ENCODE data around the gene DBH.
"Not testable (repeated sequence)": the region's sequence is repeated elsewhere in the genome, so short reads cannot be mapped to it uniquely, and the experiment has no call there.

DBH gene

GRCh38 chr9:133672503-133673257, 36.5 kb downstream of the DBH start:
- no peak overlapping the region for H3K27ac ChIP-seq (ENCODE audit: low read length)
- no peak for DNase-seq
- no peak overlapping the region for H2AFZ ChIP-seq (ENCODE audit: low read depth, low read length)
- no peaks in the 10 kb centered on the region for H3K4me1 ChIP-seq (ENCODE audit: insufficient read depth, low read length)
- H3K4me2 ChIP-seq (ENCODE audit: insufficient read depth, low read length): no peak overlapping the region
- no peaks in the 10 kb centered on the region for H4K20me1 ChIP-seq (ENCODE audit: insufficient read depth, low read length)
- no peak overlapping the region for H3K4me3 ChIP-seq (ENCODE audit: low read depth in 1 of 2, low read length in 2 of 2)
- H3K9ac ChIP-seq (ENCODE audit: low read depth, low read length): no peak overlapping the region
- no peak for ATAC-seq (ENCODE audit: insufficient read depth, low read depth)
- no peaks in the 10 kb centered on the region for H3K9me3 ChIP-seq (ENCODE audit: insufficient read depth, low read length, severe bottlenecking)
- H3K36me3 ChIP-seq (ENCODE audit: insufficient read depth, low read length): no peaks in the 10 kb centered on the region
- TF ChIP-seq, protein P1, sequence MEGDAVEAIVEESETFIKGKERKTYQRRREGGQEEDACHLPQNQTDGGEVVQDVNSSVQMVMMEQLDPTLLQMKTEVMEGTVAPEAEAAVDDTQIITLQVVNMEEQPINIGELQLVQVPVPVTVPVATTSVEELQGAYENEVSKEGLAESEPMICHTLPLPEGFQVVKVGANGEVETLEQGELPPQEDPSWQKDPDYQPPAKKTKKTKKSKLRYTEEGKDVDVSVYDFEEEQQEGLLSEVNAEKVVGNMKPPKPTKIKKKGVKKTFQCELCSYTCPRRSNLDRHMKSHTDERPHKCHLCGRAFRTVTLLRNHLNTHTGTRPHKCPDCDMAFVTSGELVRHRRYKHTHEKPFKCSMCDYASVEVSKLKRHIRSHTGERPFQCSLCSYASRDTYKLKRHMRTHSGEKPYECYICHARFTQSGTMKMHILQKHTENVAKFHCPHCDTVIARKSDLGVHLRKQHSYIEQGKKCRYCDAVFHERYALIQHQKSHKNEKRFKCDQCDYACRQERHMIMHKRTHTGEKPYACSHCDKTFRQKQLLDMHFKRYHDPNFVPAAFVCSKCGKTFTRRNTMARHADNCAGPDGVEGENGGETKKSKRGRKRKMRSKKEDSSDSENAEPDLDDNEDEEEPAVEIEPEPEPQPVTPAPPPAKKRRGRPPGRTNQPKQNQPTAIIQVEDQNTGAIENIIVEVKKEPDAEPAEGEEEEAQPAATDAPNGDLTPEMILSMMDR (IDR thresholded peaks at IDR 0.05; ENCODE audit: borderline replicate concordance, extremely low read depth, low read length, poor library complexity, severe bottlenecking): no peak
- no peak for TF ChIP-seq EZH2 (IDR thresholded peaks at IDR 0.05; ENCODE audit: borderline replicate concordance, low read depth, low read length, severe bottlenecking)
- H3K27me3 ChIP-seq (ENCODE audit: insufficient read depth, low read length, poor library complexity): no peaks in the 10 kb centered on the region
- H3K79me2 ChIP-seq (ENCODE audit: insufficient read depth, low read length): no peaks in the 10 kb centered on the region

DNA sequence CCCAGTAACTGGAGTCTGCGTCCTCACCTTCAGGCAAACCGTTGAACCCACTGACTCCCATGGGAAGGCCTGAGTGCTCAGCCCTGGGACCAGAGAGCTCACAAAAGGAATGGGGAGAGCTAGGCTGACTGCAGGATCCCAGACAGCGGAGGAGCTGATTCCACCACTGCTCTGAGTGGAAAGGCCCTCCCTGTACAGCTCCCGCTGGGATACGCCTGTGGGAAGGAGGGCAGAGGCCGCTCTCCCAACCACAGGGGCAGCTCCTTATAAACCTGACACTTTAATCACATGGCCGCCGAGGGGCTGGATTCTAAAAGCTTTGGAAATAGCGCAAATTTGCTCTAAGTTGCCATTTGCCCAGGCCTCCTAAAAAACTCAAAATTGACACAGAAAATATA, 37.1 kb downstream of the DBH start:
- no peak overlapping the region for H3K27ac ChIP-seq (ENCODE audit: low read length)
- no peaks in the 10 kb centered on the region for H4K20me1 ChIP-seq (ENCODE audit: insufficient read depth, low read length)
- H3K4me2 ChIP-seq (ENCODE audit: insufficient read depth, low read length): no peak overlapping the region
- H3K36me3 ChIP-seq (ENCODE audit: insufficient read depth, low read length): no peaks in the 10 kb centered on the region
- no peaks in the 10 kb centered on the region for H3K4me1 ChIP-seq (ENCODE audit: insufficient read depth, low read length)
- no peak for ATAC-seq (ENCODE audit: insufficient read depth, low read depth)
- no peak for DNase-seq
- no peak overlapping the region for H2AFZ ChIP-seq (ENCODE audit: low read depth, low read length)
- H3K9me3 ChIP-seq (ENCODE audit: insufficient read depth, low read length, severe bottlenecking): no peaks in the 10 kb centered on the region
- no peaks in the 10 kb centered on the region for H3K79me2 ChIP-seq (ENCODE audit: insufficient read depth, low read length)
- no peak overlapping the region for H3K4me3 ChIP-seq (ENCODE audit: low read depth in 1 of 2, low read length in 2 of 2)
- no peak overlapping the region for H3K9ac ChIP-seq (ENCODE audit: low read depth, low read length)
- no peaks in the 10 kb centered on the region for H3K27me3 ChIP-seq (ENCODE audit: insufficient read depth, low read length, poor library complexity)
- TF ChIP-seq EZH2 (IDR thresholded peaks at IDR 0.05; ENCODE audit: borderline replicate concordance, low read depth, low read length, severe bottlenecking): no peak
- TF ChIP-seq, protein P1 (IDR thresholded peaks at IDR 0.05; ENCODE audit: borderline replicate concordance, extremely low read depth, low read length, poor library complexity, severe bottlenecking): no peak

- no peaks in the 10 kb centered on the region for H3K4me1 ChIP-seq (ENCODE audit: insufficient read depth, low read length)
Measured at GRCh38 chr9:133674091-133674490, 37.9 kb downstream of the DBH start.

GRCh38 chr9:133675796-133676195, 39.6 kb downstream of the DBH start:
- not testable (repeated sequence) for H3K4me3 ChIP-seq (ENCODE audit: low read depth in 1 of 2, low read length in 2 of 2); DNase-seq; H3K27ac ChIP-seq (ENCODE audit: low read length); H3K9me3 ChIP-seq (ENCODE audit: insufficient read depth, low read length, severe bottlenecking); H4K20me1 ChIP-seq (ENCODE audit: insufficient read depth, low read length); H3K27me3 ChIP-seq (ENCODE audit: insufficient read depth, low read length, poor library complexity); H3K4me2 ChIP-seq (ENCODE audit: insufficient read depth, low read length); H3K36me3 ChIP-seq (ENCODE audit: insufficient read depth, low read length); H3K9ac ChIP-seq (ENCODE audit: low read depth, low read length); H3K4me1 ChIP-seq (ENCODE audit: insufficient read depth, low read length); H2AFZ ChIP-seq (ENCODE audit: low read depth, low read length); ATAC-seq (ENCODE audit: insufficient read depth, low read depth); H3K79me2 ChIP-seq (ENCODE audit: insufficient read depth, low read length)

More at GRCh38 chr9:133674091-133674490, 37.9 kb downstream of the DBH start:
- H3K36me3 ChIP-seq (ENCODE audit: insufficient read depth, low read length): no peaks in the 10 kb centered on the region
- TF ChIP-seq EZH2 (IDR thresholded peaks at IDR 0.05; ENCODE audit: borderline replicate concordance, low read depth, low read length, severe bottlenecking): no peak
- TF ChIP-seq, protein P1 (IDR thresholded peaks at IDR 0.05; ENCODE audit: borderline replicate concordance, extremely low read depth, low read length, poor library complexity, severe bottlenecking): no peak
- H3K4me3 ChIP-seq (ENCODE audit: low read depth in 1 of 2, low read length in 2 of 2): no peak overlapping the region
- H2AFZ ChIP-seq (ENCODE audit: low read depth, low read length): no peak overlapping the region
- H3K9me3 ChIP-seq (ENCODE audit: insufficient read depth, low read length, severe bottlenecking): no peaks in the 10 kb centered on the region
- no peak for ATAC-seq (ENCODE audit: insufficient read depth, low read depth)
- H3K27me3 ChIP-seq (ENCODE audit: insufficient read depth, low read length, poor library complexity): no peaks in the 10 kb centered on the region
- no peaks in the 10 kb centered on the region for H4K20me1 ChIP-seq (ENCODE audit: insufficient read depth, low read length)
- H3K27ac ChIP-seq (ENCODE audit: low read length): no peak overlapping the region
- DNase-seq: no peak
- no peak overlapping the region for H3K9ac ChIP-seq (ENCODE audit: low read depth, low read length)
- no peak overlapping the region for H3K4me2 ChIP-seq (ENCODE audit: insufficient read depth, low read length)
- H3K79me2 ChIP-seq (ENCODE audit: insufficient read depth, low read length): no peaks in the 10 kb centered on the region

Data from DND-41 (cell line).